ENCODE results near the gene CUEDC2. TPM values are rescaled to one million over a fixed set of nuclear protein-coding genes. Genes with fewer than 3 reads are reported as not detected.

CUEDC2 gene
- total RNA-seq, 2 donors from 2014 or later, result 70.2 to 81.7 TPM

DNA sequence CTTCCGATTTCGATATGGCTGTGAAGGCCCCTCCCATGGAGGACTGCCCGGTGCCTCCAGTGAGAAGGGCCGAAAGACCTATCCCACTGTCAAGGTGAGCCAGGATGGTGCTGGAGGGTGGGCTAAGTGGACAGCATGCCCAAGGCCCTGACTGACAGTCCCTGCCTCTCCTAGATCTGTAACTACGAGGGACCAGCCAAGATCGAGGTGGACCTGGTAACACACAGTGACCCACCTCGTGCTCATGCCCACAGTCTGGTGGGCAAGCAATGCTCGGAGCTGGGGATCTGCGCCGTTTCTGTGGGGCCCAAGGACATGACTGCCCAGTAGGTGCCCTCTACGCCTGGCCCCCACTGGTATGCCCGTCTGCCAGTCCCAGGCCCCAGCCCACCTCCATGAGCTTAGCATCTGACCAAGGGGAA, 35.6 kb downstream of the CUEDC2 start:
- intact Hi-C loops (cut with DNase I), result loop anchor here (5.0 to 10.0 kb wide), 3 partner anchors 108 to 186 kb away; partner anchors contain the start of genes ACTR1A, PITX3 and SUFU
- DNase-seq (ENCODE audit: low spot score), result no peak
- 87% methylated on average over 12 of the region's 12 CpGs for WGBS
- TF ChIP-seq, protein P1, sequence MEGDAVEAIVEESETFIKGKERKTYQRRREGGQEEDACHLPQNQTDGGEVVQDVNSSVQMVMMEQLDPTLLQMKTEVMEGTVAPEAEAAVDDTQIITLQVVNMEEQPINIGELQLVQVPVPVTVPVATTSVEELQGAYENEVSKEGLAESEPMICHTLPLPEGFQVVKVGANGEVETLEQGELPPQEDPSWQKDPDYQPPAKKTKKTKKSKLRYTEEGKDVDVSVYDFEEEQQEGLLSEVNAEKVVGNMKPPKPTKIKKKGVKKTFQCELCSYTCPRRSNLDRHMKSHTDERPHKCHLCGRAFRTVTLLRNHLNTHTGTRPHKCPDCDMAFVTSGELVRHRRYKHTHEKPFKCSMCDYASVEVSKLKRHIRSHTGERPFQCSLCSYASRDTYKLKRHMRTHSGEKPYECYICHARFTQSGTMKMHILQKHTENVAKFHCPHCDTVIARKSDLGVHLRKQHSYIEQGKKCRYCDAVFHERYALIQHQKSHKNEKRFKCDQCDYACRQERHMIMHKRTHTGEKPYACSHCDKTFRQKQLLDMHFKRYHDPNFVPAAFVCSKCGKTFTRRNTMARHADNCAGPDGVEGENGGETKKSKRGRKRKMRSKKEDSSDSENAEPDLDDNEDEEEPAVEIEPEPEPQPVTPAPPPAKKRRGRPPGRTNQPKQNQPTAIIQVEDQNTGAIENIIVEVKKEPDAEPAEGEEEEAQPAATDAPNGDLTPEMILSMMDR (IDR thresholded peaks at IDR 0.05), result no peak
- no peak for TF ChIP-seq POLR2AphosphoS5 (IDR thresholded peaks at IDR 0.05)
- TF ChIP-seq POLR2A (IDR thresholded peaks at IDR 0.05), result no peak
- H3K36me3 ChIP-seq, result no peaks in the 10 kb centered on the region
- no peaks in the 10 kb centered on the region for H3K9me3 ChIP-seq
- peak overlapping the region in 1 of 2 donors; percentile 98 for H3K27ac ChIP-seq
- peaks cover 6% of the 10 kb centered on the region for H3K4me1 ChIP-seq (replicated peaks)
- no peaks in the 10 kb centered on the region for H3K27me3 ChIP-seq (replicated peaks; ENCODE audit: insufficient read depth)
- H3K4me3 ChIP-seq, result no peak overlapping the region

DNA sequence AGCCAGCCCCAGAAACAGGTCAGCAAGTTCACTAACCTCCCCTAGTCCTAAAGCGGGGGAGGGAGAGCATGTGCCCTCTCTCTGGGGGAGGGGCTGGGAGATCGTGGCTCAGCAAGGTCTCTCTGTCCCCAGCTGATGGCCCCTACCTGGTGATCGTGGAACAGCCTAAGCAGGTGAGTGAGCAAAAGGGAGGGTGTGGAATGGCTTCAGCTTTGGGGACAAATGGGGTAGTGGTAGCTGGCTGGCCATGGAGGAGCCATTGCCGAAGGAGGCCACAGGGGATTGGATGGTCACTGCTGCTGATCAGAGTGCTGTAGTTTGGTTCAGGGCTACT, 36.1 kb downstream of the CUEDC2 start:
- Histone ChIP-seq H3K27ac (peak overlapping the region; percentile 97 to 98), H3K27me3 (replicated peaks; ENCODE audit: insufficient read depth) (no peaks in the 10 kb centered on the region), H3K9me3 (no peaks in the 10 kb centered on the region), H3K4me3 (peak overlapping the region; percentile 66 to 80), H3K4me1 (replicated peaks) (peaks cover 6% of the 10 kb centered on the region), H3K36me3 (no peaks in the 10 kb centered on the region)
- TF ChIP-seq POLR2A (IDR thresholded peaks at IDR 0.05), result no peak
- TF ChIP-seq, protein P1 (IDR thresholded peaks at IDR 0.05), result no peak
- no peak for TF ChIP-seq POLR2AphosphoS5 (IDR thresholded peaks at IDR 0.05)
- no peak for DNase-seq (ENCODE audit: low spot score)
- WGBS, result 31% methylated on average over 4 of the region's 4 CpGs
- intact Hi-C loops (cut with DNase I), result loop anchor here (5.0 to 10.0 kb wide), 3 partner anchors 109 to 186 kb away; partner anchors contain the start of genes ACTR1A, PITX3 and SUFU

DNA sequence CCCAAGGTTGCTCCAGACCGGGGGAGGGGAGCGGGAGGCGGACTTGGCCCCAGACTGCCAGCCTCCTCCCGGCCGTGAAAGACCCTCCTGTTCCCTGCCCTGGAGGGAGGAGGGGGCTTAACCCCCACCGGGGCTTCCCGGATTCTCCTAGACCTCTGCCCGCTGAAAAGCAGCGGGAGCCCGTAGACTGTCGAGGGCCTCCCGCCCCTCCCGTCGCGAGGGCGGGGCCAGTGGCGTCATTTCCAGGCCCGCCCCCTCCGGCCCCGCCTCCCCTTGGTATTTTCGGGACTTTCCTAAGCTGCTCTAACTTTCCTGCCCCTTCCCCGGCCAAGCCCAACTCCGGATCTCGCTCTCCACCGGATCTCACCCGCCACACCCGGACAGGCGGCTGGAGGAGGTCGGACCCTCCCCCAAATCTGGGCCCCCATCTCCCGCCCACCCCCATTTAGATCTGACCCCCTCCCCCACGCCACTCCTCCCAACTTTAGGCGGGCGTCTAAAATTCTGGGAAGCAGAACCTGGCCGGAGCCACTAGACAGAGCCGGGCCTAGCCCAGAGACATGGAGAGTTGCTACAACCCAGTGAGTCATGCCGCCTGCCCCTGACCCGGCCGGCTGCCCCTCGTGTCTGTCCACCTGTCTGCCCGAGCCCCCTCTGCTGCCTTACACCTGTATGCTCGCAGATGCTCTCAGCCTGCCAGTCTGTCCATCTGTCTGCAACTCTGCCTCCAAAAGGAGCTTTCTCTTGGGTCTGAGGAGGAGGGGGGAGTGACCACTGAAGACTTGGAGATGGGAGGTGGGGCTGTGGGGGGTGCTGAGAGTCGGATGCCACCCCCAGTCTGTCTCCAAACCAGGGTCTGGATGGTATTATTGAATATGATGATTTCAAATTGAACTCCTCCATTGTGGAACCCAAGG, 36.7 kb downstream of the CUEDC2 start, which contains the start of gene NFKB2:
NFKB2 (plus strand) TSS at position 306 of the 917 bp plus-strand sequence; CDS start at position 561, 255 bp downstream.
- peak; percentile 87 for TF ChIP-seq POLR2AphosphoS5 (IDR thresholded peaks at IDR 0.05)
- TF ChIP-seq POLR2A (IDR thresholded peaks at IDR 0.05), result peak; percentile 94
- TF ChIP-seq, protein P1 (IDR thresholded peaks at IDR 0.05), result no peak
- peaks cover 6% of the 10 kb centered on the region for H3K4me1 ChIP-seq (replicated peaks)
- peak; percentile 89 for DNase-seq (ENCODE audit: low spot score)
- peak within 1 kb of the TSS; percentile 66 to 80 for H3K4me3 ChIP-seq
- H3K9me3 ChIP-seq, result no peaks in the 10 kb centered on the region
- WGBS, result under 1% methylated on average over 41 of the region's 42 CpGs
- H3K27me3 ChIP-seq (replicated peaks; ENCODE audit: insufficient read depth), result no peaks in the 10 kb centered on the region
- H3K27ac ChIP-seq, result peak within 1 kb of the TSS; percentile 97 to 98
- no peaks in the 10 kb centered on the region for H3K36me3 ChIP-seq
- intact Hi-C loops (cut with DNase I), result loop anchor here (2.0 to 10.0 kb wide), 4 partner anchors 25 to 187 kb away; partner anchors contain the start of genes ACTR1A, FBXL15, PITX3 and SUFU

DNA sequence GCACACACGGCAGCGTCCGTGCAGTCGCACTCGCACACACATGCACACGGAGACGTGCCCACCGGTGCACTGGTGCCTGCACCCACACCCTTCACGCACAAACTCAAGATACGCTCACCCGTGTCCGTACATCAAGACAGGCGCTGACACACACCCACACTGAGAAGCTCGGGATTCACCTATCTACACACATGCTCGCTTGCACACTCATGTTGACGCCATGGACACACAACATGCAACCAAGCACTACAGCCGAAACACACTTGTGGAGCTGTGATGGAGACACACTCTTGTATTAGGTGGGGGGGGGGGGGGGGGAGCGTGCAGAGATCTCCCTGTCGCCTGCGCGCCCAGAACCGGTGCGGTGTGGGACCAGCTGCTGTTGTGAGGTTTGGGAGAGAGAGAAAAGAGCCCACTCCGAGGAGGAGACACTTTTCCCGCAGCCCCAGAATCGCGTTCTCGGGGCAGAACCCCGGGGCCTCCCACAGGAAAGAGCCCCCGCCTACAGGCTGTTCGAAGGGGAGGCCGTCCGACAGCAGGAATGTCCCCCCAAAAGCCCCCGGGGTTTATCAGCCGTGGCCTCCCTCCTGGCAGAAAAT, 37.5 kb downstream of the CUEDC2 start:
- H3K4me1 ChIP-seq (replicated peaks), result peaks cover 6% of the 10 kb centered on the region
- no peak for DNase-seq (ENCODE audit: low spot score)
- no peaks in the 10 kb centered on the region for H3K9me3 ChIP-seq
- H3K27ac ChIP-seq, result peak overlapping the region; percentile 97 to 98
- no peaks in the 10 kb centered on the region for H3K36me3 ChIP-seq
- no peak for TF ChIP-seq POLR2A (IDR thresholded peaks at IDR 0.05)
- no peak for TF ChIP-seq POLR2AphosphoS5 (IDR thresholded peaks at IDR 0.05)
- TF ChIP-seq, protein P1 (IDR thresholded peaks at IDR 0.05), result no peak
- no peaks in the 10 kb centered on the region for H3K27me3 ChIP-seq (replicated peaks; ENCODE audit: insufficient read depth)
- WGBS, result under 1% methylated on average over 35 of the region's 35 CpGs
- H3K4me3 ChIP-seq, result peak overlapping the region; percentile 66 to 80
- intact Hi-C loops (cut with DNase I), result loop anchor here (2.0 to 10.0 kb wide), 4 partner anchors 26 to 187 kb away; partner anchors contain the start of genes ACTR1A, FBXL15, PITX3 and SUFU

Measured in prostate gland (tissue), 2 donors.